Mucosa of descending colon (tissue), 3 donors: Measurements from ENCODE around the gene MMP25. TPM values are rescaled to one million over a fixed set of nuclear protein-coding genes. Genes with fewer than 3 reads are reported as not detected.

ENCODE experiments used
- ATAC-seq: fragments of 200-7000 bp; cut with Tn5 transposase; one replicate; pipeline ENCODE4 v1.9.1; 2020; ENCODE audit warnings: mild to moderate bottlenecking, moderate library complexity
- DNase-seq, 3 donors: peaks; one replicate each; pipeline ENCODE4 v3.0.0-alpha.2; 2020
- H3K36me3 ChIP-seq: fragments of 200-600 bp; one replicate; pipeline ENCODE4 v1.8.0; 2021; ENCODE audit warnings: low read depth, mild to moderate bottlenecking
- H3K4me1 ChIP-seq: fragments of 200-600 bp; one replicate; pipeline ENCODE4 v1.8.0; 2021; ENCODE audit warnings: low read depth, mild to moderate bottlenecking
- H3K4me3 ChIP-seq: fragments of 200-600 bp; one replicate; pipeline ENCODE4 v1.8.0; 2021; ENCODE audit warnings: mild to moderate bottlenecking
- H3K9me3 ChIP-seq: fragments of 200-600 bp; one replicate; pipeline ENCODE4 v1.8.0; 2021; ENCODE audit warnings: mild to moderate bottlenecking
- CTCF ChIP-seq: fragments of 200-600 bp; IDR thresholded peaks from one replicate; pipeline ENCODE4 v1.8.0; 2022; ENCODE audit warnings: antibody characterized with exemption, mild to moderate bottlenecking
- intact Hi-C, 2 donors: fragments of 100-400 bp; cut with DNase I in 1 of 2; cut with micrococcal nuclease in 1 of 2; formaldehyde crosslinking; loops; one replicate each; pipeline versions ENCODE4 v1.11.0 to v1.11.1; 2022; cut with DNase I, micrococcal nuclease
- total RNA-seq, 3 donors: library from RNA; stranded (reverse); fragmentation: NEBNext Ultra II Directional in 2 of 3; extraction: Animal tissue kit (Norgen Biotek cat#: 25700) in 2 of 3; gene quantifications; one replicate each; pipeline versions ENCODE4 v1.2.1 to v1.2.4, GENCODE V29; 2021 to 2023
- donor health status: DM: no; HTN: no; CAD: no; lungs with moderate emphysema.
- donor health status: DM: no; HTN: no; CAD: no.
- donor health status: DM: no; HTN: yes; CAD: no.

MMP25 gene
- total RNA-seq, 3 donors from 2014 or later = 0.69 to 4.0 (median 2.1) TPM

- TF ChIP-seq CTCF = no peak
- H3K4me1 ChIP-seq = peaks cover 42% of the 10 kb centered on the region
- DNase-seq (no peak), ATAC-seq (no peak)
- H3K36me3 ChIP-seq = no peaks in the 10 kb centered on the region
- intact Hi-C loops = no loop called here
- peak overlapping the region; percentile 10 for H3K4me3 ChIP-seq
- H3K9me3 ChIP-seq = no peaks in the 10 kb centered on the region
These were observed 26.6 kb upstream of the MMP25 start for GRCh38 chr16:3019594-3020246.

- intact Hi-C loops = no loop called here
- peak within 1 kb of the TSS; percentile 10 for H3K4me3 ChIP-seq
- no peaks in the 10 kb centered on the region for H3K9me3 ChIP-seq
- no peaks in the 10 kb centered on the region for H3K36me3 ChIP-seq
- no peak for TF ChIP-seq CTCF
- H3K4me1 ChIP-seq = peaks cover 47% of the 10 kb centered on the region
- peak; percentile 65 for ATAC-seq
- peak; percentile 85 to 88 (median 87) for DNase-seq
These were observed 26.1 kb upstream of the MMP25 start, which contains the start of gene TNFRSF12A for GRCh38 chr16:3020247-3020603. TNFRSF12A (plus strand) TSS chr16:3020368; CDS start chr16:3020398, 30 bp downstream.

GRCh38 chr16:3020604-3021448 lies 25.5 kb upstream of the MMP25 start:
- peak overlapping the region; percentile 10 for H3K4me3 ChIP-seq
- peak; percentile 40 for ATAC-seq
- no peaks in the 10 kb centered on the region for H3K9me3 ChIP-seq
- intact Hi-C loops = no loop called here
- no peaks in the 10 kb centered on the region for H3K36me3 ChIP-seq
- DNase-seq = peak; percentile 62 to 90 (median 84)
- TF ChIP-seq CTCF = no peak
- H3K4me1 ChIP-seq = peaks cover 48% of the 10 kb centered on the region

- Histone ChIP-seq H3K4me3 (peak overlapping the region; percentile 10), H3K36me3 (no peaks in the 10 kb centered on the region), H3K4me1 (peaks cover 48% of the 10 kb centered on the region), H3K9me3 (no peaks in the 10 kb centered on the region)
- no peak for TF ChIP-seq CTCF
- ATAC-seq (peak; percentile 55), DNase-seq (peak; percentile 79 to 89 (median 86))
- intact Hi-C loops = no loop called here
These were observed 24.7 kb upstream of the MMP25 start for GRCh38 chr16:3021449-3022207.

GRCh38 chr16:3022208-3022683 lies 24.1 kb upstream of the MMP25 start:
- Histone ChIP-seq H3K36me3 (no peaks in the 10 kb centered on the region), H3K4me1 (peaks cover 48% of the 10 kb centered on the region), H3K9me3 (no peaks in the 10 kb centered on the region), H3K4me3 (no peak overlapping the region)
- DNase-seq (peak; percentile 83 to 91 (median 85)), ATAC-seq (peak; percentile 49)
- intact Hi-C loops = no loop called here
- no peak for TF ChIP-seq CTCF
